GM12878 (cell line): ENCODE data around the gene PLIN3. TPM values are rescaled to one million over a fixed set of nuclear protein-coding genes. Genes with fewer than 3 reads are reported as not detected.
"Not testable (repeated sequence)": the region's sequence is repeated elsewhere in the genome, so short reads cannot be mapped to it uniquely, and the experiment has no call there.

Source experiments
- ATAC-seq: fragments of 200-7000 bp; cut with Tn5 transposase; 3 replicates; pipeline ENCODE4 v1.9.1; 2020; ENCODE audit warnings: mild to moderate bottlenecking, moderate library complexity
- BruUV-seq: library from RNA; stranded (reverse); fragments of 400-500 nt; replicated peaks from 2 replicates; lab custom pipeline; 2021; lab: Mats Ljungman, UMichigan
- CTCF ChIA-PET: fragments of 300-600 bp; sonication (Branson Sonifier 250); formaldehyde crosslinking; extraction: SDS; loops from one replicate; lab custom pipeline; 2021; ENCODE audit warnings: inconsistent platforms; lab: Yijun Ruan, JAX
- POLR2A ChIA-PET: fragments of 350-600 bp; formaldehyde crosslinking; extraction: SDS; loops from one replicate; lab custom pipeline; 2021; ENCODE audit warnings: inconsistent platforms; lab: Charles Lee
- RAD21 ChIA-PET: fragments of 300-600 bp; sonication (Branson Sonifier 250); formaldehyde crosslinking; loops from one replicate; lab custom pipeline; 2023; ENCODE audit warnings: antibody characterized with exemption; ENCODE audit not compliant: unreplicated experiment; lab: Charles Lee
- SMC1A ChIA-PET: fragments of 300-600 bp; sonication (Branson Sonifier 250); formaldehyde crosslinking; loops from one replicate; lab custom pipeline; 2023; ENCODE audit not compliant: unreplicated experiment, uncharacterized antibody; lab: Charles Lee
- DNase-seq: peaks from one replicate; pipeline ENCODE4 v3.0.0-alpha.2; 2011; ENCODE audit warnings: low read depth, low spot score
- FAIRE-seq: peaks from 3 replicates; lab custom pipeline; 2011; peaks lifted over from hg19 to GRCh38; lab: Jason Lieb, UNC
- H2AFZ ChIP-seq: 2 replicates; pipeline ENCODE4 v1.6.0; 2011; ENCODE audit warnings: low read depth, low read length, control low read depth; ENCODE audit not compliant: control insufficient read depth
- H3K27ac ChIP-seq: 2 replicates; pipeline ENCODE4 v1.5.1; 2011; ENCODE audit warnings: control low read depth; ENCODE audit not compliant: control insufficient read depth, insufficient read depth
- H3K27me3 ChIP-seq, 2 experiments: replicated peaks in 1 of 2; 2 replicates each; pipeline versions ENCODE4 v1.6.0 to v1.6.1; 2011; ENCODE audit warnings: low read length in 1 of 2; ENCODE audit not compliant: control insufficient read depth in 2 of 2, insufficient read depth in 2 of 2
- H3K36me3 ChIP-seq, 2 experiments: 2 replicates each; pipeline ENCODE4 v1.5.1; 2011; ENCODE audit warnings: low read length in 1 of 2; ENCODE audit not compliant: control insufficient read depth in 2 of 2, insufficient read depth in 2 of 2
- H3K4me1 ChIP-seq: 2 replicates; pipeline ENCODE4 v1.6.1; 2011; ENCODE audit warnings: mild to moderate bottlenecking, low read length, moderate library complexity, mixed read lengths; ENCODE audit not compliant: control insufficient read depth, insufficient read depth
- H3K4me2 ChIP-seq: 2 replicates; pipeline ENCODE4 v1.6.0; 2011; ENCODE audit warnings: control low read depth; ENCODE audit not compliant: control insufficient read depth, insufficient read depth
- H3K4me3 ChIP-seq: fragments of 200-600 bp; sonication (generic); 2 replicates; pipeline ENCODE4 v1.5.1; 2016
- H3K79me2 ChIP-seq: 2 replicates; pipeline ENCODE4 v1.6.0; 2011; ENCODE audit warnings: low read length; ENCODE audit not compliant: control insufficient read depth, insufficient read depth
- H3K9ac ChIP-seq: 2 replicates; pipeline ENCODE4 v1.8.0; 2011; ENCODE audit warnings: low read length, control low read depth, mixed read lengths; ENCODE audit not compliant: control insufficient read depth, insufficient read depth
- H3K9me3 ChIP-seq: replicated peaks from 3 replicates; pipeline ENCODE4 v1.5.1; 2011; ENCODE audit warnings: mild to moderate bottlenecking, low read length; ENCODE audit not compliant: control insufficient read depth, insufficient read depth
- H4K20me1 ChIP-seq: 2 replicates; pipeline ENCODE4 v1.6.0; 2011; ENCODE audit not compliant: control insufficient read depth, insufficient read depth
- ATF3 ChIP-seq: IDR thresholded peaks from 2 replicates; pipeline ENCODE4 v1.6.1; 2011; ENCODE audit warnings: low read depth, mild to moderate bottlenecking, low read length, moderate library complexity, borderline replicate concordance; ENCODE audit errors: extremely low read depth
- ATF7 ChIP-seq: fragments of 450-650 bp; IDR thresholded peaks from 2 replicates; pipeline ENCODE4 v1.6.1; 2016; ENCODE audit warnings: low read depth, mild to moderate bottlenecking
- CBFB ChIP-seq: IDR thresholded peaks from 2 replicates; pipeline ENCODE4 v1.6.1; 2016; ENCODE audit warnings: antibody characterized with exemption, low read depth
- CHD4 ChIP-seq: fragments of 200-600 bp; sonication (generic); IDR thresholded peaks from 2 replicates; pipeline ENCODE4 v1.6.1; 2016; ENCODE audit warnings: mild to moderate bottlenecking
- ESRRA ChIP-seq: IDR thresholded peaks from 2 replicates; pipeline ENCODE4 v1.6.1; 2012; ENCODE audit warnings: mild to moderate bottlenecking, low read length, improper control_type of control experiment
- MEF2B ChIP-seq: fragments of 450-650 bp; IDR thresholded peaks from 2 replicates; pipeline ENCODE4 v1.6.1; 2018; ENCODE audit warnings: mild to moderate bottlenecking, moderate library complexity; ENCODE audit not compliant: partially characterized antibody, poor library complexity, severe bottlenecking
- NBN ChIP-seq: fragments of 450-650 bp; IDR thresholded peaks from 2 replicates; pipeline ENCODE4 v1.6.1; 2016
- RFX5 ChIP-seq: IDR thresholded peaks from 2 replicates; pipeline ENCODE4 v1.6.1; 2011; ENCODE audit warnings: low read depth, low read length, improper control_type of control experiment
- ZNF592 ChIP-seq: fragments of 450-650 bp; IDR thresholded peaks from 2 replicates; pipeline ENCODE4 v1.6.1; 2017; ENCODE audit warnings: mild to moderate bottlenecking, moderate library complexity
- WGBS: methylation state at CpG from one replicate; pipeline ENCODE4 v1.1.6; 2016; ENCODE audit warnings: low lambda C conversion rate; ENCODE audit not compliant: insufficient replicate concordance, insufficient coverage; ENCODE audit errors: missing lambda C conversion rate; 5-methylcytosine and 5-hydroxymethylcytosine counted together
- in situ Hi-C: fragments of 300-500 bp; cut with MboI; formaldehyde crosslinking; loops from 9 replicates; pipeline ENCODE4 v1.14.3; 2018; ENCODE audit warnings: mixed read lengths
- intact Hi-C: fragments of 100-400 bp; cut with micrococcal nuclease; formaldehyde crosslinking; loops from one replicate; pipeline ENCODE4 v1.14.2; 2022; ENCODE audit not compliant: unreplicated experiment
- polyA plus RNA-seq, 11 experiments: library from polyadenylated mRNA; depleted of rRNA in 4 of 11; unstranded in 6 of 11; stranded (reverse) in 5 of 11; fragments of >200 nt; fragmentation: Nextera tagmentation in 4 of 11; fragmentation: Illumina TruSeq in 1 of 11; extraction: Ambion mirVana in 4 of 11; extraction: Trizol in 1 of 11; gene quantifications; 1 replicate in 1 of 11; 2 replicates in 10 of 11; pipeline versions ENCODE4 v1.2.1 to v1.2.3, GENCODE V29; 2011 to 2016; ENCODE audit warnings: inconsistent platforms in 2 of 11, missing spikeins in 2 of 11, low read depth in 1 of 11
- total RNA-seq, 4 experiments: library from RNA; depleted of rRNA in 3 of 4; stranded (reverse); fragments of >200 nt in 3 of 4; fragmentation: Illumina TruSeq in 1 of 4; extraction: Trizol in 1 of 4; gene quantifications; 2 replicates each; pipeline versions ENCODE4 v1.2.1 to v1.2.3, GENCODE V29; 2013 to 2021

The PLIN3 gene
- total and polyA plus RNA-seq, 10 of the 15 experiments (the other 5 are each of a cell fraction or from before 2014, with no cell fraction given): 7.7 to 71.4 (median 66.8) TPM

GRCh38 chr19:4897146-4897545 lies 29.7 kb upstream of the PLIN3 start (continued):
- TF ChIP-seq ZNF592 (no peak), ATF7 (no peak)

GRCh38 chr19:4896372-4896771 lies 28.9 kb upstream of the PLIN3 start:
- in situ Hi-C loops: no loop called here
- intact Hi-C loops: no loop called here
- Histone ChIP-seq H3K4me1 (no peaks in the 10 kb centered on the region), H3K4me3 (no peak overlapping the region), H3K4me2 (no peak overlapping the region), H3K9me3 (no peaks in the 10 kb centered on the region), H4K20me1 (no peaks in the 10 kb centered on the region), H3K9ac (no peak overlapping the region), H3K36me3 (no peaks in the 10 kb centered on the region), H2AFZ (no peak overlapping the region), H3K27me3 (no peaks in the 10 kb centered on the region), H3K27ac (no peak overlapping the region), H3K79me2 (no peaks in the 10 kb centered on the region)
- no peak for ATAC-seq
- 14% methylated on average over 3 of the region's 3 CpGs for WGBS
- RAD21 ChIA-PET: no interaction called here
- no TSS peak for BruUV-seq
- POLR2A ChIA-PET: no interaction called here
- no peak for FAIRE-seq
- DNase-seq: no peak
- SMC1A ChIA-PET: interaction anchor here (0.6 to 0.9 kb wide), 2 partner anchors 17 to 129 kb away, joined by 4 read pairs; no protein-coding TSS in a partner anchor
- TF ChIP-seq CBFB (no peak), MEF2B (no peak), ATF3 (no peak), CHD4 (no peak), NBN (no peak), RFX5 (no peak), ESRRA (no peak)
- CTCF ChIA-PET: interaction anchor here (0.8 kb wide), 1 partner anchor 92 kb away, joined by 4 read pairs; no protein-coding TSS in a partner anchor

GRCh38 chr19:4892962-4893361 lies 25.5 kb upstream of the PLIN3 start:
- CTCF ChIA-PET, intact Hi-C loops, H3K4me2 ChIP-seq, H2AFZ ChIP-seq, ATAC-seq, H3K36me3 ChIP-seq, FAIRE-seq, H3K4me3 ChIP-seq, H3K9ac ChIP-seq, RAD21 ChIA-PET, H3K79me2 ChIP-seq, H4K20me1 ChIP-seq, in situ Hi-C loops, H3K27me3 ChIP-seq, BruUV-seq, POLR2A ChIA-PET, SMC1A ChIA-PET, DNase-seq, H3K9me3 ChIP-seq, H3K27ac ChIP-seq, H3K4me1 ChIP-seq: not testable (repeated sequence)
- 73% methylated on average over 11 of the region's 11 CpGs for WGBS
